GM23338 (cell line): ENCODE results near the gene MAPK14. TPM values are rescaled to one million over a fixed set of nuclear protein-coding genes. Genes with fewer than 3 reads are reported as not detected.

ENCODE experiments used
- ATAC-seq: fragments of 200-7000 bp; cut with Tn5 transposase; 3 replicates; pipeline ENCODE4 v1.9.1; 2020
- DNase-seq: peaks from one replicate; pipeline ENCODE4 v3.0.0-alpha.2; 2015; ENCODE audit warnings: low spot score
- H2AFZ ChIP-seq: fragments of 200-600 bp; sonication (generic); 2 replicates; pipeline ENCODE4 v1.8.0; 2016; ENCODE audit warnings: antibody characterized with exemption, mild to moderate bottlenecking, moderate library complexity
- H3F3A ChIP-seq: fragments of 200-600 bp; sonication (generic); replicated peaks from 2 replicates; pipeline ENCODE4 v1.8.0; 2017; ENCODE audit warnings: antibody characterized with exemption, mixed run types, low read depth
- H3K27ac ChIP-seq: fragments of 200-600 bp; sonication (generic); 2 replicates; pipeline ENCODE4 v1.6.1; 2016; ENCODE audit warnings: low read depth
- H3K27me3 ChIP-seq: fragments of 200-600 bp; sonication (generic); 2 replicates; pipeline ENCODE4 v1.8.0; 2016; ENCODE audit warnings: mild to moderate bottlenecking, mixed run types, moderate library complexity; ENCODE audit not compliant: insufficient read depth
- H3K36me3 ChIP-seq: fragments of 200-600 bp; sonication (generic); 2 replicates; pipeline ENCODE4 v1.8.0; 2016; ENCODE audit warnings: mild to moderate bottlenecking; ENCODE audit not compliant: insufficient read depth
- H3K4me1 ChIP-seq: fragments of 200-600 bp; sonication (generic); 2 replicates; pipeline ENCODE4 v1.8.0; 2016; ENCODE audit warnings: mild to moderate bottlenecking, moderate library complexity; ENCODE audit not compliant: insufficient read depth
- H3K4me2 ChIP-seq: fragments of 200-600 bp; sonication (generic); 2 replicates; pipeline ENCODE4 v1.7.1; 2017; ENCODE audit warnings: mixed run types
- H3K4me3 ChIP-seq: fragments of 200-600 bp; sonication (generic); 2 replicates; pipeline ENCODE4 v1.6.1; 2016; ENCODE audit warnings: mixed run types
- H3K79me2 ChIP-seq: fragments of 200-600 bp; sonication (generic); replicated peaks from 2 replicates; pipeline ENCODE4 v1.8.0; 2017; ENCODE audit warnings: mild to moderate bottlenecking; ENCODE audit not compliant: insufficient read depth
- H3K9me2 ChIP-seq: fragments of 200-600 bp; sonication (generic); 2 replicates; pipeline ENCODE4 v1.8.0; 2017; ENCODE audit not compliant: insufficient read depth
- H4K20me1 ChIP-seq: fragments of 200-600 bp; sonication (generic); replicated peaks from 2 replicates; pipeline ENCODE4 v1.8.0; 2017; ENCODE audit warnings: mild to moderate bottlenecking; ENCODE audit not compliant: insufficient read depth
- H3K27ac Mint-ChIP-seq: 2 replicates; pipeline ENCODE4 v1.8.0; 2020; ENCODE audit warnings: inconsistent platforms, mild to moderate bottlenecking, moderate library complexity, mixed read lengths
- H3K27me3 Mint-ChIP-seq: 3 replicates; pipeline ENCODE4 v1.8.0; 2022; ENCODE audit warnings: low read depth, mild to moderate bottlenecking, moderate library complexity, mixed read lengths, inconsistent platforms; ENCODE audit not compliant: insufficient read depth, poor library complexity
- H3K36me3 Mint-ChIP-seq: 3 replicates; pipeline ENCODE4 v1.8.0; 2021; ENCODE audit warnings: low read depth, mild to moderate bottlenecking, inconsistent platforms, moderate library complexity, mixed read lengths
- H3K4me1 Mint-ChIP-seq: 3 replicates; pipeline ENCODE4 v1.8.0; 2020; ENCODE audit warnings: mild to moderate bottlenecking, inconsistent platforms, mixed read lengths
- H3K4me3 Mint-ChIP-seq: 3 replicates; pipeline ENCODE4 v1.8.0; 2021; ENCODE audit warnings: moderate library complexity, mild to moderate bottlenecking, inconsistent platforms, mixed read lengths
- H3K9me3 Mint-ChIP-seq: 3 replicates; pipeline ENCODE4 v1.8.0; 2020; ENCODE audit warnings: moderate library complexity, mild to moderate bottlenecking, inconsistent platforms, mixed read lengths
- CREB1 ChIP-seq: fragments of 250-450 bp; sonication (Bioruptor Pico); IDR thresholded peaks from 2 replicates; pipeline ENCODE4 v1.5.0; 2020; ENCODE audit warnings: low read depth, mild to moderate bottlenecking, moderate library complexity
- CTCF ChIP-seq, 2 experiments: fragments of 200-600 bp in 1 of 2; sonication (generic) in 1 of 2; conservative IDR thresholded peaks; 2 replicates each; pipeline versions ENCODE4 v1.5.1 to v1.6.1; 2016 to 2017; ENCODE audit warnings: antibody characterized with exemption in 2 of 2, low read depth in 2 of 2, mild to moderate bottlenecking in 2 of 2, moderate library complexity in 1 of 2
- ETS1 ChIP-seq: IDR thresholded peaks from 2 replicates; pipeline ENCODE4 v1.6.1; 2016; ENCODE audit warnings: antibody characterized with exemption
- EZH2 ChIP-seq: fragments of 200-600 bp; sonication (generic); IDR thresholded peaks from one replicate; pipeline ENCODE4 v1.8.0; 2017; ENCODE audit warnings: antibody characterized with exemption, mild to moderate bottlenecking, low read depth; ENCODE audit not compliant: unreplicated experiment
- EZH2phosphoT487 ChIP-seq: fragments of 200-600 bp; sonication (generic); IDR thresholded peaks from one replicate; pipeline ENCODE4 v1.8.1; 2018; ENCODE audit warnings: antibody characterized with exemption; ENCODE audit not compliant: unreplicated experiment
- JUNB ChIP-seq: IDR thresholded peaks from one replicate; pipeline ENCODE4 v1.6.1; 2016; ENCODE audit warnings: antibody characterized with exemption; ENCODE audit not compliant: unreplicated experiment
- NANOG ChIP-seq: IDR thresholded peaks from 2 replicates; pipeline ENCODE4 v1.6.1; 2016; ENCODE audit warnings: antibody characterized with exemption, borderline replicate concordance
- POLR2AphosphoS5 ChIP-seq: IDR thresholded peaks from 2 replicates; pipeline ENCODE4 v1.6.1; 2016; ENCODE audit warnings: antibody characterized with exemption, low read depth
- REST ChIP-seq: IDR thresholded peaks from one replicate; pipeline ENCODE4 v1.6.1; 2018; ENCODE audit warnings: antibody characterized with exemption; ENCODE audit not compliant: unreplicated experiment
- STAT1 ChIP-seq: IDR thresholded peaks from one replicate; pipeline ENCODE4 v1.6.1; 2016; ENCODE audit warnings: antibody characterized with exemption; ENCODE audit not compliant: unreplicated experiment
- ZNF114 ChIP-seq: fragments of 250-450 bp; sonication (Bioruptor Pico); IDR thresholded peaks from 2 replicates; pipeline ENCODE4 v1.5.0; 2020; ENCODE audit warnings: mild to moderate bottlenecking, moderate library complexity
- ZNF331 ChIP-seq: fragments of 250-450 bp; sonication (Bioruptor Pico); IDR thresholded peaks from 2 replicates; pipeline ENCODE4 v1.5.0; 2020; ENCODE audit warnings: low read depth, mild to moderate bottlenecking, moderate library complexity
- ZNF462 ChIP-seq: fragments of 250-450 bp; sonication (Bioruptor Pico); IDR thresholded peaks from 2 replicates; pipeline ENCODE4 v1.5.0; 2020; ENCODE audit warnings: mild to moderate bottlenecking, moderate library complexity
- polyA plus RNA-seq: library from polyadenylated mRNA; unstranded; fragments of >200 nt; fragmentation: Nextera tagmentation; extraction: Ambion mirVana; gene quantifications from 2 replicates; pipeline ENCODE4 v1.2.1, GENCODE V29; 2016
- total RNA-seq: library from RNA; depleted of rRNA; stranded (reverse); fragments of >200 nt; shearing (Covaris generic); gene quantifications from 2 replicates; pipeline ENCODE4 v1.2.3, GENCODE V29; 2014

The MAPK14 gene
- total and polyA plus RNA-seq, 2 experiments from 2014 or later: 8.8 to 44.5 TPM

GRCh38 chr6:36071281-36071680, 43.7 kb downstream of the MAPK14 start:
- Mint-ChIP-seq H3K4me1 (no peaks in the 10 kb centered on the region), H3K4me3 (no peak overlapping the region), H3K27me3 (peaks cover 2% of the 10 kb centered on the region), H3K9me3 (no peaks in the 10 kb centered on the region), H3K27ac (no peak overlapping the region), H3K36me3 (no peaks in the 10 kb centered on the region)
- Histone ChIP-seq H3K4me2 (no peak overlapping the region), H3K36me3 (no peaks in the 10 kb centered on the region), H3K9me2 (no peaks in the 10 kb centered on the region), H3F3A (no peaks in the 10 kb centered on the region), H3K4me3 (no peak overlapping the region), H3K79me2 (peaks cover 24% of the 10 kb centered on the region), H3K4me1 (no peaks in the 10 kb centered on the region), H3K27ac (no peak overlapping the region), H4K20me1 (peaks cover 10% of the 10 kb centered on the region), H3K27me3 (no peaks in the 10 kb centered on the region), H2AFZ (no peak overlapping the region)
- TF ChIP-seq NANOG (no peak), ZNF331 (CRISPR knock-in tag) (no peak), ZNF462 (CRISPR knock-in tag) (no peak), EZH2phosphoT487 (no peak), STAT1 (no peak), CTCF (conservative IDR thresholded peaks at IDR 0.05; ENCODE audit: low read depth in 2 of 2) (no peak), JUNB (no peak), POLR2AphosphoS5 (no peak), ETS1 (no peak), ZNF114 (CRISPR knock-in tag) (no peak), EZH2 (no peak), CREB1 (CRISPR knock-in tag) (no peak), REST (no peak)
- DNase-seq: no peak
- no peak for ATAC-seq
